CD4-positive, alpha-beta T cell treated with Interleukin-1 beta for 1 hour (primary cell): Measurements from ENCODE around the gene HLA-F.
A peak's percentile ranks its signal among the peaks of the same experiment; 100 is the strongest.

Source experiments
- DNase-seq, 2 donors: peaks; one replicate each; pipeline ENCODE4 v3.0.0-alpha.2; 2020 to 2022

Gene HLA-F

DNA sequence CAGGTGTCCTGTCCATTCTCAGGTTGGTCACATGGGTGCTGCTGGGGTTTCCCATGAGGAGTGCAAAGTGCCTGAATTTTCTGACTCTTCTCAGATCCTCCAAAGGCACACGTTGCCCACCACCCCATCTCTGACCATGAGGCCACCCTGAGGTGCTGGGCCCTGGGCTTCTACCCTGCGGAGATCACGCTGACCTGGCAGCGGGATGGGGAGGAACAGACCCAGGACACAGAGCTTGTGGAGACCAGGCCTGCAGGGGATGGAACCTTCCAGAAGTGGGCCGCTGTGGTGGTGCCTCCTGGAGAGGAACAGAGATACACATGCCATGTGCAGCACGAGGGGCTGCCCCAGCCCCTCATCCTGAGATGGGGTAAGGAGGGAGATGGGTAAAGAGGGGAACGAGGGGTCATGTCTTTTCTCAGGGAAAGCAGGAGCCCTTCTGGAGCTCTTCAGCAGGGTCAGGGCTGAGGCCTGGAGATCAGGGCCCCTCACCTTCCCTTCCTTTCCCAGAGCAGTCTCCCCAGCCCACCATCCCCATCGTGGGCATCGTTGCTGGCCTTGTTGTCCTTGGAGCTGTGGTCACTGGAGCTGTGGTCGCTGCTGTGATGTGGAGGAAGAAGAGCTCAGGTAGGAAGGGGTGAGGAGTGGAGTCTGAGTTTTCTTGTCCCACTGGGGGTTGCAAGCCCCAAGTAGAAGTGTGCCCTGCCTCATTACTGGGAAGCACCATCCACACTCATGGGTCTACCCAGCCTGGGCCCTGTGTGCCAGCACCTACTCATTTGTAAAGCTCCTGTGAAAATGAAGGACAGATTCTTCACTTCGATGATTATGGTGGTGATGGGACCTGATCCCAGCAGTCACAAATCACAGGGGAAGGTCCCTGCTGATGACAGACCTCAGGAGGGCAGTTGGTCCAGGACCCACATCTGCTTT, 2.0 kb downstream of the HLA-F start:
- no peak for DNase-seq

DNA sequence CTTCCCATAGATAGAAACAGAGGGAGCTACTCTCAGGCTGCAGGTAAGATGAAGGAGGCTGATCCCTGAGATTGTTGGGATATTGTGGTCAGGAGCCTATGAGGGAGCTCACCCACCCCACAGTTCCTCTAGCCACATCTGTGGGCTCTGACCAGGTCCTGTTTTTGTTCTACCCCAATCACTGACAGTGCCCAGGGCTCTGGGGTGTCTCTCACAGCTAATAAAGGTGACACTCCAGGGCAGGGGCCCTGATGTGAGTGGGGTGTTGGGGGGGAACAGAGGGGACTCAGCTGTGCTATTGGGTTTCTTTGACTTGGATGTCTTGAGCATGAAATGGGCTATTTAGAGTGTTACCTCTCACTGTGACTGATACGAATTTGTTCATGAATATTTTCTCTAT, 2.8 kb downstream of the HLA-F start:
- peak in 1 of 2 donors; percentile 34 for DNase-seq

DNA sequence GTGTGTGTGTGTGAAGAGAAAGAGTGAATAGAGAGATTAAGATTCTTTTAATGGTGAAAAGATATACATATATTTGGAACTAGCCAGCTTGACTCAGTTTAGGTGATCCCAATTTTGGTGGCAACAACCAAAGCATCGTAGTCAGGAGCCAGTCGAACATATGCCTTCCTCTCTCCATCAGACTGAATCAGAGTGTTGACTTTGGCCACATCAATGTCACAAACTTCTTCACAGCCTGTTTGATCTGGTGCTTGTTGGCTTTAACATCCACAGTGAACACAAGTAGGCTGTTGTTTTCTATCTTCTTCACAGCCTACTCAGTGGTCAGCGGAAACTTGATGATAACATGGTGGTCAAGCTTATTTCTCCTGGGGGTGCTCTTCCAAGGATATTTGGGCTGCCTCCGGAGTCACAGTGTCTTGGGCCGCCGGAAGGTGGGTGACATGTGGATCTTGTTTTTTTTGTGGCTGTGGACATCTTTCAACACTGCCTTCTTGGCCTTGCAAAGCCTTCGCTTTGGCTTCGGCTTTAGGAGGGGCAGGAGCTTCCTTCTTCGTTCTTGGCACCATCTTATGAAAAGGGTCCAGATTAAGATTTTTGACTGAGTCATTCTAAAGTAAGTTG, 3.4 kb downstream of the HLA-F start:
- peak in 1 of 2 donors; percentile 37 for DNase-seq

DNA sequence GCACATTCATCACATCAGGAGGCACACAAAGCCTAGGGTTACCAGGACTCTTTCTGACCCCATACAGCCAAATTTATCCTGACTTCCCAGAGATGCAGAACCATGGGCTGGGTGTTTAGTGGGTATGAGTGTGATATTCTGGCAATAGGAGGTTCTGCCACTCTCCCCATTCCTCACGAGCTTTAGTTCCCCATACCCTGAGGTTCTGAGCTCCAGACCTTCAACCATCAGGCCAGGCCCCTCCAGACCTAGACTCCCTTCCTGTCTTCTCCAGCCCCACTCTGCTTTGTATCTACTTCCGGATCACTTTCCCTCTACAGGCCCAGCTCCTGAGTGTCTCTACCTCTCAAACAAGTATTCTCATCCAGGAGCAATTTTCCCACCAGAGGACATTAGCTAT, 4.4 kb downstream of the HLA-F start:
- no peak for DNase-seq

DNA sequence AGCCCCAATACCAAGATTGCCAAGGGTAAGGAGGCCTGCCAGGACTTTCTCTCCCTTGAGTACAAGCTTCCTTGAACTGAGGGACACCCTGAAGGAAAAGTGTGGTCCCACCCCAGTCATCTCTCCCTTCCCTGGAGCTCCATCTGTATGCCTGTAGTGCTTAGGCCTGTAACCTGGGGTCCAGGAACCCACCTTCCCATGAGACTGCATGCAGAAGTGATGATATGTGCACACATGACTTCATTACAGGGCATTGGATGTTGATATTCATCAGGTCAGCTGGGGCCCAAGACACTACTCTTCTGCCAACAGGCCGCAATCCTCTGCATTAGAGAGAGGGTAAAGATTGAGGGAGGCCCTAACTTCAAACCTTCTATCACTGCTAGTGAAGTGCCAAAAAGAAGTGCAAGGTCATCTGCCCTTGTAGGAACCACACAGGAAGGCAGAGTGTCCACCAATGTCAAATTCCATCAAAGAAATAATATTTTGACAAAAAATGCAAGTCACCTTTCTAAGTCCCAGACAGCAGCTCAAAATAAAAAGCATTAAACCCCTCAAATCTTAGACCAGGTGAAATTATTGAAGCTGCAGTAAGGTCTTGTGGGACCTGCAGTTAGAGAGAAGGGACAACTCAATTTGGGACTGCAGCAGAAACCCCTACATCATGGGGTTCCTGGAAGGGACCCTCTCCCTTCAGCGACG, 5.1 kb downstream of the HLA-F start:
- peak in 1 of 2 donors; percentile 34 for DNase-seq

DNA sequence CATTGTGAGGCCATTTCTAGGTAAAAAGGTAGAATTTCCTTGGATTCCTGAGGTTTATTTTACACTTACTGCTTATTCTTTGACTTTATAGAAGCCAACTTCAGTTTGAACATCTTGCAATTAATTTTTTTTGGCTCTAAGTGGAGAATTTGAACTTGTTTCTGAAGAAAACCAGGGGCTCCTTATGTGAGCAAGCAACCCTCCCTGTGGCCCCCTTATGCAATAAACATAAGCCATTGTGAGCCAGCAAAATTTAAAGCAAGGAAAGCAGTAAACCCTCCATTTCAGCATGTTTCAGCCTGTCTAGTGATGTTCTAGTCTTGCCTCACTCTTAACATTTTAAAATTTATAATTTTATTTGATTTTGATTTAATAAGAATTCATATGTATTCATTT, 5.6 kb downstream of the HLA-F start:
- DNase-seq, result peak in 1 of 2 donors; percentile 39

DNA sequence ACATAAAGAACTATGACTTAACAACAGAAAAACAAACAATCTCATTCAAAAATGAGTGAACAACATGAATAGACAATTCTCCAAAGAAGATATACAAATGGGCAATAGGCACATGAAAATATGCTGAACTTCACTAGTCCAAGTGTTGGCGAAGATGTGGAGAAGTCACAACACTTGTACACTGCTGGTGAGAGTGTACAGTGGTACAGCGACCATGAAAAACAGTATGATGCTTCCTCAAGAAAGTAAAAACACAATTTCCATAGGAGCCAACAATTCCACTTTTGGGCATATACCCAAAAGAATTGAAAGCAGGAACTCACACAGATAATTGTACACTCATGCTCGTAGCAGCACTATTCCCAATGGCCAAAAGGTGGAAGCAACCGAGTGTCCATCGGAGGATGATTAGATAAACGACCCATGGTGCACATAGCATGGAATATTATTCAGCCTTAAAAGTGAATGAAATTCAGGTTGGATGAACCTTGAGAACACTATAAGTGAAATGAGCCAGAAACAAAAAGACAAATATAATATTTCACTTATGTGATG, 6.6 kb downstream of the HLA-F start:
- no peak for DNase-seq

DNA sequence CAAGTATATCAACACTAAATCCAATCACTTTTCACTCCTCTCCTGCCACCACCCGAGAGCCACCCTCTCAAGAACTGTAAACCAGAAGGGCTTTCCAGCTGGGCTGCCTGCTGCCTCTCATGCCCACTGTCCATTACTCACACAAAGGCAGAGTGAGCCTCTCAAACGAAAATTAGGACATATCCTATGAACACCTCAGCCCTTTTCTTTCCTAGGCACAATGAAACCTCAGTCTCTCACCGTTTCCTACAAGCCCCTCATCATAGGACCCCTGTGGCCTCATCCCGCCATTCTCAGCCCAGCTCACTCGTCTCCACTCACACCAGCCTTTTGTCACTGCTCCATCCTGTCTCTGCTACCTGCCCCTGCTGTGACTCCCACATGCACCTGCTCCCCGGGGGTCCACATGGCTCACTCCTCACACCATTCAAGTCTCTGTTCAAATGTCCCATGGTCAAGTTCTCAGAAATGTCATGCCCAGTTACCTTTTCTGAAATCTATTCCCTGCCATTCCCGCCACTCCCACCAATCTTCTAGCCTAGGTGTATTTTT, 7.4 kb downstream of the HLA-F start:
- DNase-seq, result no peak

DNA sequence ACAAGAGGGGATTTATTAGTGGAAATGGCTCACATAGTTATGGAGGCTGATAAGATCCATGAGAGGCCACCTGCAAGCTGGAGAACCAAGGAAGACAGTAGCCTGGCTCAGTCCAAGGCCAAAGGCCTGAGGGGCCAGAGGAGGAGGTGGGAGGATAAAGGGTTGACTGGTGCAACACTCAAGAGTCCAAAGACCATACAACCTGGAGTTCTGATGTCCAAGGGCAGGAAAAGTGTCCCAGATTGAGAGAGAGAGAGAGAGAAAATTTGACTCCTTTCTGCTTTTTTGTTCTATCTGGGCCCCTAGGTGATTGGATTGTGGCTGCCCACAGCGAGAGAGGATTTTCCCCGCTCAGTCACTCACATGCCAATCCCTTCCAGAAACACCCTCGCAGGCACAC, 8.0 kb downstream of the HLA-F start:
- no peak for DNase-seq

DNA sequence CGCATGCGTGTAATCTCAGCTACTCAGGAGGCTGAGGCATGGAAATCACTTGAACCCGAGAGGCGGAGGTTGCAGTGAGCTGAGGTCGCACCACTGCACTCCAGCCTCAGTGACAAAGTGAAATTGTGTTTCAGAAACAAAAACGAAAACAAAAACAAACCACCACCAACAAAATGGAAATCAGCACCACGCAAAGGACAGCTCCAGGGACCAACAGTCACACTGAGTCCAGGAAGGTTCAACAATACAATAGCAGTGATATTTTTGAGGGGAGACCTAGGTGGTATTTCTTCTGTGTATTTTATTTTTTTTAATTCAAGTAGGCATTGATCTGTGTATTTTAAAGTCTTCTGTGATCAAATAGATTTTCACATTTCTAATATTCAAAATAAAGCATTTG, 9.8 kb downstream of the HLA-F start:
- no peak for DNase-seq

DNA sequence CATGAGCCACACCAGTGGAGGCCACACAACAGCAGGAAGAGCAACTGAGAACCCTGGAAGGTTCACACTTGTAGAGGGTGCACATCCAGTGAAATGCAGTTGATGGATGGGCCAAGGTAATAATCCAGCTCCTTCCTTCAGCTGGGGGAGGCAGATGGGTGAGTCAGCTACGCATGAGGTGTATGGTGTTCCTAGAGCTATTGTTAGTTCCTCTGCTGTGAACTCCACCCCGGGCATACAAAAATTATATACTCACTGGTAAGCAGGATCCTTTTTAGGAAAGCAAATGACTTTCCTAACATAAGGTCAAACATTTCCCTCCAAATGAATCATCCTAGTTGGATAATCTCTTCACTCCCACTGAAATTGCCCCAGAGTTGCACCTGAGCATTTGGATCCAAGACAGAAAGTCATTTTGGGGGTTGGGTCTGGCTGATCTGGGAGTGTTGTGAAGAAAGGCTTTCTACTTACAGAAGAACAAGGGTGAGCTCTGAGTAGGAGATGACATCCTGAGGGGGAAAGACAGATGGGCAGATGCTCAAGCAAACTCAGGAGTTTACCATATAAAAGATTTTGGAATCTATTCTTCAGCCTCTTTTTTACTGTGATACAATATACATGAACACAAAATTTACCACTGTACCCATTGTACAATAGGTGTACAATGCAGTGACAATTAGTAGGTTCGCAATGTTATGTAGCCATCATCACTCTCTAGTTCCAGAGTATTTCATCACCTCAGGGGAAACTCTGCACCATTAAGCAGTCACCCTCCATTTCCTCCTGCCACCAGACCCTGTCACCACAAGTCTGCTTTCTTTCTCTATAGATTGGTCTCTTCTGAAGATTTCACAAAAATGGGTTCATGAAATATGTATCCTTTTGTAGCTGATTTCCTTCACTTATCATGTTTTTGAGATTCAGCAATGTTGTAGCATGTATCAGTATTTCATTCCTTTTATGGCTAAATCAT, 11.1 kb downstream of the HLA-F start:
- no peak for DNase-seq

DNA sequence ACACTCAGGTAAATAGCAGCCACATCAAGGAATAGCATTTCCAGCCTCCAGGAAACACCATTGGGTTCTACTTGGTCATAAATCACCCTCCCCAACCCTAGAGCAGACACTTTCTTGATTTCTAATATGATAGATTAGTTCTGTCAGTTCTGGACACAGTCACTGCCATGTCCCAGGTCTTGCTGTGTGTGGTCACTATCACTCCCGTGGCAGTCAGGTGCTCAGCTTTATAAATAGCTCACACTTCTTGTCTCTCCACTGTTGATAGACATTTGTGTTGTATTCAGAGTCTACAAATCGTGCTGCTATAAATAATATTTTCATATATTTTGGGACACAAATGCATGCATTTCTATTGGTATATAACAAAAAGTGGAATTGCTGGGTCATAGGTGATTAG, 13.3 kb downstream of the HLA-F start:
- no peak for DNase-seq

DNA sequence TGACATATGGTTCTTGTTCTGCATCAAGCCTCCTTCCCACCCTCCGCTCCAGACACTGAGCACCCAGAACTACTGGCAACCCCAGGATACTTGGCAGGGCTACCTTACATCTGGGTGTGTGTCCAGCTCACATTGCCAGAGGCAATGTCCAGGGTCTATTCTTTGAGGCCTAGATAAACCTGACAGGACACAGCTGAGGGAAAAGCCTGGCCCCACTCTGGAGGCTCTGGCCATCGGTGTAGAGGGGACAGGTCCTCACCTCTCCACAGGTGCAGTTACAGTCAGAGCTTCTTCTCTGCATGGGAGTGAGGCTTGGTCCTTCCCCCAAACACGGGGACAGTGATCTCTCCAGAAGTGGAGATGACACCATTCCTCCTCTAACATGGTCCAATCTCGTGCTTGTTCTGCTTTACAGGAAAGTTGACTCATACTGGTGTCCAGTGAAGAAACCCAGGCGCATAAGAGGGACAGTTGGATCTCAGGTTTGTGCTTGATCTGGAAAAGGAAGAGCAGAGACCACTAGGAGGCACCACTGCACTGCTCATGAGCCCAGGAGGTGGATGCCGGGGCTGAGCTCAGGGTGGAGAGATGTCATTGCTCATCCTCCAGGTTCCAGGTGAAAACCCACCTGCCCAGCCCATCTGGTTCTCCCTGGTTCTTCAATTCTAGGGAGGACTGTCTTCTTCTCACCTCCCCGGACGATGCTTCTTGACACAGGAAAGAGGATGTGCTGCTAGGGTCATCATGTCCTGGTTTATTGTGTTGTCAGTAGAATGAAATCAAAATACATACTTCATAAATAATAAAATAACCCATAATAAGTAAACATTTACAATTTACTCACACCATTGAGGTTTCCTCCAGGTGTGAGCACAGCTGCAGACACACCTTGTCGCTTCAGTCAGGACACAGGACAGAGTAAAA, 14.7 kb downstream of the HLA-F start:
- DNase-seq, result peak; percentile 76 to 79

DNA sequence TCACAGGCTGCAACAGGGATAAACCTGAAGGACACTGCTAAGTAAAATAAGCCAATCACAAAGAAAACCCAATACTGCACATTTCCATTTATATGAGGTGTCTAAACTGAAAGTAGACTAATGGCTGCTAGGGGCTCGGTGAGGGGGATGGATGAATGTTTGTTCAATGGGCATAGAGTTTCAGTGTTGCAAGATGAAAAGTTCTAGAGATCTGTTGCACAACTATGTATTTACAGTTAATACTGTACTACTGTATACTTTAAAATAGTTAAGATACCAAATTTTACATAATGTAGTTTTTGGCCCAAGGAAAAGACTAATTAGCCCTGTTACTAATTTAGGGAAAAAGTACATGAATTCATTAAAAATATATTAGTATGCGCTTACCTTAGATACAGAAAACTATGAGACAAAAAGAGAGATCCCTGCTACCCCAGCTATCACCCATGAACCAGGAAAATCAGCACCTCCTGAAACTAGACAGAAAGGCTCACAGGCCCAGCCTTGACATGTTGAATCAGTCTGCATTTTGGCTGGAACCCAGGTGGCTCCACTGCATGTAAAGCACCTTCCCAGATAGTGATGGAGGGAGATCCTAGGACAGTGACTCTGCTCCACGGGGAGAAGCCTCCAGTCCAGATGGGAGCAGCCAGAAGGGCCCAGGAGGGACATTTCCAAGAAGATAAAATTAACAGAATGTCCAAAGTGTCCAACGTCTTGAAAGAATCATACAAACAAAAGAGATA, 16.1 kb downstream of the HLA-F start:
- DNase-seq, result no peak

DNA sequence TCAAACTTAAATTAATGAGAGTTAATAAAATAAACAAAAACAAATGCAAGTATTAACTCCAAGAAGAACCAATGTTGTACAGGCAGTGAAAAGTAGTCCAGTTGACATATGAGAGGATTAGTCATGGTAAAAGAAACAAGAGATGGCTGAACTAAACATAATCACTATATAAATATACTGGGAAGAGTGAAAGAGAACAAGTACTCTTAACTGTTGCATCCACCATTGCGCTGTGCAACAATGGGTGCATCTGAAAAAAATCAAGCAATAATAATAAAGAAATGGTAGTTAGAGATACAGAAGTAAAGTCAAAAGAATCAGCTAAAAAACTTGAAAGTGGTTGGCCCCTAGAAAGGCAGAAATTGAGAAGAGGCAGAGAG, 16.6 kb downstream of the HLA-F start:
- DNase-seq, result no peak

DNA sequence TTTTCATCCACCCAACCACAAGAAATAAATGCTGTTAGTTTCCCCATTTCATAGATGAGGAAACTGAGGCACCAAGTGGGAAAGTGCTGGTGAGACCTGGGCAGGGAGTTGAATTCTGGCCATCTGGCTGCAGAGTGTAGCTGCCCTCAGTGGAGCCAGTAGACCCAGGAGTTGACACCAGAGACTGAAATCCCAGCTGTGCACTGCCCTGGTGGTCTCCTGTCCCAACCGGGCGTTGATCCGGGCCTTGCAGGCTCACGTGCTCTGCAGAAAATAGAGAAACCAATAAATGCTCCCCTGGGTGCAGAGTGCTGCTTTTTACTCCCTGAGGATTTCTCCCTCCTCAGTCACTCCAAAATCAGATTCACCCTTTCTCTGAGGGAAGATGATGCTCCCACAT, 18.4 kb downstream of the HLA-F start:
- no peak for DNase-seq

DNA sequence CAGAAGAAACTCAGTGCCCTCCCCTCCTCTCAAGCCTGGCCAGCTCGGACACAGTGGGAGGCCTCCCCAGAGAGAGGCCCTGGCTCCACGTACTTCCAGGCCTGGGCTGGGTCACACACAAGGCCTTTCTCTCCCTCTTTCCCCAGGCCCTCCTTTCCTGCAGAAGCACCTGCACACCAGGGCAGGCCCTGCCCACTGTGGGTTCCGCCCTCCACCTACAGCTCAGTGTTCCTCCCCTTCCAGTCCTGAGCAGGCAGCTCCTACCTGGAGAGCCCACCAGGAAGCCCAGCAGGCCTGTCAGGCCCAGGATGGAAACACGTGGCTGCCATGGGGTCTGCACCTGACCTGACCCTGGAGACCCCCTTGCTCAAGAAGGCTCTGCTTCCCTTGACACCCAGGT, 18.9 kb downstream of the HLA-F start:
- DNase-seq, result no peak

DNA sequence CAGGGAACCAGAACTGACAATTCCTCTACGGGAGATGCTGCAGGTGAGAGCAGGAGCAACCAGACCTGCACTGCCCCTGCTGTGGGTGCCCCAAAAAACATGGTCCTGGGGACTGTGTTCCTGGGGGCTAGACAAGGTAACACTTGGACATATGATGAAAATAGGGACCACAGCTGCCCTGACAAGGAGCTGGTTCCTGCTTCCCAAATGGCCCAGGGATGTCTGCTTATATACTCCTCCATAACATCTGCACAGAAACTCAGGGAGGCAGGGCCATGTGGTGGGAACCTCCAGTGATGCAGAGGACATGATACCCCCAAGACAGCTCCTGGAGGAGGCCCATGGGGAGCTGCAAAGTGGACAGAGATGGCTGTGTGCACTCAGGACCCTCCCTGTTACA, 19.8 kb downstream of the HLA-F start:
- DNase-seq, result no peak

DNA sequence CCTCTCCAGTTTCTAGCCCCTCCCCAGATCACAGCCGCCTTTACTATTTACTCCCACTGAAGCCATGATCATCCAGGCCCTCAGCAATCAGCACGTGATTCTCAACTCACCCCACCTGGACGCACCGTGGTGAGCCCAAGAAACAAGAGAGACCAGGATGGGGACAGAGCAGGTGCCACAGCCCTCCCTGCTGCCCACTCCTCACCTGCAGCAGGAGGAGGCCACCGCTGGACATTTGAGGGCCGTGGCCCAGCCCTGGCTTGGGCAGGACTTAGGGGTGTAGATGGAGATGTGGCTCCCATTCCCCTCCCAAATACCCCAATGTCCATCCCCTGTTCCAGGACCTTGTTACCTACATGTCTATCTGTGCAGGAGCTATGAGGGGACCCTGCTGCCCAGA, 20.3 kb downstream of the HLA-F start:
- DNase-seq, result no peak

DNA sequence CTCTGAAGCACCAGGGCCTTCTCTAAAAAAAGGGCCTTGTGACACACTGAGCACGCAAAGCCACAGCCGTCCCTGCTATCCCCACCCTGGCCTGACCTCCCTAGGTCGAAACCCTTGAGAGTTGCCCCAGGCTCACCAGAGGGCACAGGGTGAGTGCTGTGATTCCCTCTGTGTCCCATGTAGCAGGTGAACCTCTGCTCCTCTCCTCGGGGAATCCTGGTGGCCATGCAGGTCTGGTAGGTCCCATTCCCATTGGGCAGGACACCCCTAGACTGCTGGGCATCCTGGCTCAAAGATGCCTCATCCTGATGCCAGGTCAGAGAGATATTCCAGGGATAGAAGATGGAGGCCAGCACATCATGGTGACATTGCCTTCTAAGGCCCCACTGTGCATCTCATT, 20.9 kb downstream of the HLA-F start:
- no peak for DNase-seq
